ENCODE measurements around the gene ATP2B1. TPM values are rescaled to one million over a fixed set of nuclear protein-coding genes. Genes with fewer than 3 reads are reported as not detected.

The ATP2B1 gene
- total and polyA plus RNA-seq, 3 donors from 2014 or later, result 32.1 to 142 (median 98.7) TPM

DNA sequence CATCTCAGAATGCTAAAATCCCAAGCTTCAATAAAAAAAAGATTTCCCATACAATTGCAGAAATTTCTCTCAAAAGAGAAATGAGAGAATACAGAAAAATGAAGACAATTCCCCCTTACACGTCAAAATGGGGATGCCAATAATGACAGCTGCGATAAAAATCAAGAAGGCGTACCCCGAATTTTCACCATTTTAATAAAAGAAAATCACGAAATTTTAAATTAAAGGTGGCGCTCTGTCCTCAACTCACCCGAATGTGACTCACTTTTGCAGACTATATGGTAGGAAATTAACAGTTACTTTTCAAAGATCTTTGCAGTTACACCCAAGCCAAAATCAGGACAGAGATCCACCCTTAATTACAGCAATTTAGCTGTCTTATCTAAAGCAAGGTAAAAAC, 2.1 kb downstream of the ATP2B1 start:
- no peaks in the 10 kb centered on the region for H3K27me3 ChIP-seq
- TF ChIP-seq, protein P1, sequence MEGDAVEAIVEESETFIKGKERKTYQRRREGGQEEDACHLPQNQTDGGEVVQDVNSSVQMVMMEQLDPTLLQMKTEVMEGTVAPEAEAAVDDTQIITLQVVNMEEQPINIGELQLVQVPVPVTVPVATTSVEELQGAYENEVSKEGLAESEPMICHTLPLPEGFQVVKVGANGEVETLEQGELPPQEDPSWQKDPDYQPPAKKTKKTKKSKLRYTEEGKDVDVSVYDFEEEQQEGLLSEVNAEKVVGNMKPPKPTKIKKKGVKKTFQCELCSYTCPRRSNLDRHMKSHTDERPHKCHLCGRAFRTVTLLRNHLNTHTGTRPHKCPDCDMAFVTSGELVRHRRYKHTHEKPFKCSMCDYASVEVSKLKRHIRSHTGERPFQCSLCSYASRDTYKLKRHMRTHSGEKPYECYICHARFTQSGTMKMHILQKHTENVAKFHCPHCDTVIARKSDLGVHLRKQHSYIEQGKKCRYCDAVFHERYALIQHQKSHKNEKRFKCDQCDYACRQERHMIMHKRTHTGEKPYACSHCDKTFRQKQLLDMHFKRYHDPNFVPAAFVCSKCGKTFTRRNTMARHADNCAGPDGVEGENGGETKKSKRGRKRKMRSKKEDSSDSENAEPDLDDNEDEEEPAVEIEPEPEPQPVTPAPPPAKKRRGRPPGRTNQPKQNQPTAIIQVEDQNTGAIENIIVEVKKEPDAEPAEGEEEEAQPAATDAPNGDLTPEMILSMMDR (IDR thresholded peaks at IDR 0.05), result no peak
- TF ChIP-seq POLR2A (IDR thresholded peaks at IDR 0.05), result no peak
- peak overlapping the region in 1 of 2 donors; percentile 96 for H3K4me3 ChIP-seq
- H3K36me3 ChIP-seq (ENCODE audit: low read depth, missing control alignments), result no peaks in the 10 kb centered on the region
- 43 to 51% methylated on average over 7 of the region's 7 CpGs for WGBS, 2 donors
- DNase-seq, result no peak
- peak overlapping the region; percentile 98 to 99 for H3K27ac ChIP-seq
- intact Hi-C loops (cut with DNase I; ENCODE audit: low total_unique reads), result no loop called here
- no peaks in the 10 kb centered on the region for H3K9me3 ChIP-seq
- peaks cover 12% of the 10 kb centered on the region for H3K4me1 ChIP-seq

DNA sequence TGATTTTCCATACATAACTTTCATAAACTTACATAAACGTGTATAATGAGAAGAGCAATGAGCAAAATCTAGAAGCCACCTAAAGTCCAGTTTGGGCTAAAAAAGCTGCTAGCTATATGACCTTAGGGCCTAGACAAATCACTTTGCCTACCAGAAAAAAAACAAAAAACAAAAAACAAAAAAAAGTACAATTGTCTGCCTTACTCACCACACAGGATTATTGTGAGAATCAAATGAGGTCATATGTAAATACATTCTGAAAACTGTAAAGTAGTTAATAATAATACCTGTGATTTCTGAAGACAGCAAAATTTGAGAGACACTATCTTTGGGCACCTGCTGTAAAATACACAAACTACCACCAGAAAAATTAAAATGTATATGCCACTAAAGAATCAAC, 4.2 kb downstream of the ATP2B1 start:
- no peak for DNase-seq
- no peak for TF ChIP-seq POLR2A (IDR thresholded peaks at IDR 0.05)
- TF ChIP-seq, protein P1 (IDR thresholded peaks at IDR 0.05), result no peak
- Histone ChIP-seq H3K27me3 (no peaks in the 10 kb centered on the region), H3K27ac (no peak overlapping the region), H3K4me3 (no peak overlapping the region), H3K9me3 (no peaks in the 10 kb centered on the region), H3K4me1 (peaks cover 12% of the 10 kb centered on the region), H3K36me3 (ENCODE audit: low read depth, missing control alignments) (no peaks in the 10 kb centered on the region)
- 59 to 68% methylated on average over 1 of the region's 1 CpG for WGBS, 2 donors
- intact Hi-C loops (cut with DNase I; ENCODE audit: low total_unique reads), result no loop called here

DNA sequence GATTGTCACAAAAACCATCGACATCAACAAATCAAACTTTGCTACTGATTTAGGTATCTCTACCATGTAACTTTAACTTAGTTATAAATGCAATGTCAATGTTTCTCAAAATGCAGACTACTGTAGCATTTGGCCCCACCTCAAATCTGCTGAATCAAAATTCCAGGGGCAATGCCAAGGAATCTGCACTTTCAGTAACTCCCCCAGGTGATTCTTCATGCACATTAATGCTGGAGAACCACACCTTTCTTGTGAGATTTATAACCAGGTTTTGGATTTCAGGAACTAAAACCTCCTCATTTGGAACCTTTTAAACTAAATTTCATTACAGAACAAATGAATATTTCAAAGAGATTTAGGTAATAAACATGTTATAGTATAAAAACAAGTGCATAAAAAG, 4.9 kb downstream of the ATP2B1 start:
- Histone ChIP-seq H3K27me3 (no peaks in the 10 kb centered on the region), H3K9me3 (no peaks in the 10 kb centered on the region), H3K27ac (no peak overlapping the region), H3K4me1 (peaks cover 12% of the 10 kb centered on the region), H3K36me3 (ENCODE audit: low read depth, missing control alignments) (no peaks in the 10 kb centered on the region), H3K4me3 (no peak overlapping the region)
- TF ChIP-seq POLR2A (IDR thresholded peaks at IDR 0.05), result no peak
- TF ChIP-seq, protein P1 (IDR thresholded peaks at IDR 0.05), result no peak
- intact Hi-C loops (cut with DNase I; ENCODE audit: low total_unique reads), result no loop called here
- WGBS, 2 donors, result 48 to 57% methylated on average over 1 of the region's 1 CpG
- no peak for DNase-seq

DNA sequence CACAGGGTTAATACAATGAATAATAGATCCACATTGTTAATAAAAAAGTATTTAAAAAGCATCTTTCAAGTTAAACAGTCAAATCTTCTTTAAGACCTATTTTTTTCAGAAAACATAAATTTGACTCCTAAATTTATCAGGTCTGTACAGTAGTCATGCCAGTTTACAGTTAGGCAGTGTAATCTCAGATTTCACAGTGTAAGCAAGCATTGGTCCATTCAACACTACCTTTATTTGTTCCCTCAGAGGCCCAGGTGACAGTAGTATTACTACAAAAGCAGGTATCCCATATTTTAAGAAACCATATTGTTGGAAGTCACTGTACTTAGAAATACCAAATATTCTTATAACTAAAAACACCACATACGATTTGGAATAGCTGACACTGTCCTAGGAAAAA, 6.1 kb downstream of the ATP2B1 start:
- Histone ChIP-seq H3K36me3 (ENCODE audit: low read depth, missing control alignments) (no peaks in the 10 kb centered on the region), H3K27me3 (no peaks in the 10 kb centered on the region), H3K4me1 (peaks cover 11% of the 10 kb centered on the region), H3K27ac (no peak overlapping the region), H3K4me3 (no peak overlapping the region), H3K9me3 (no peaks in the 10 kb centered on the region)
- intact Hi-C loops (cut with DNase I; ENCODE audit: low total_unique reads), result no loop called here
- TF ChIP-seq, protein P1 (IDR thresholded peaks at IDR 0.05), result no peak
- no peak for TF ChIP-seq POLR2A (IDR thresholded peaks at IDR 0.05)
- no peak for DNase-seq
- 61 to 81% methylated on average over 1 of the region's 1 CpG for WGBS, 2 donors

DNA sequence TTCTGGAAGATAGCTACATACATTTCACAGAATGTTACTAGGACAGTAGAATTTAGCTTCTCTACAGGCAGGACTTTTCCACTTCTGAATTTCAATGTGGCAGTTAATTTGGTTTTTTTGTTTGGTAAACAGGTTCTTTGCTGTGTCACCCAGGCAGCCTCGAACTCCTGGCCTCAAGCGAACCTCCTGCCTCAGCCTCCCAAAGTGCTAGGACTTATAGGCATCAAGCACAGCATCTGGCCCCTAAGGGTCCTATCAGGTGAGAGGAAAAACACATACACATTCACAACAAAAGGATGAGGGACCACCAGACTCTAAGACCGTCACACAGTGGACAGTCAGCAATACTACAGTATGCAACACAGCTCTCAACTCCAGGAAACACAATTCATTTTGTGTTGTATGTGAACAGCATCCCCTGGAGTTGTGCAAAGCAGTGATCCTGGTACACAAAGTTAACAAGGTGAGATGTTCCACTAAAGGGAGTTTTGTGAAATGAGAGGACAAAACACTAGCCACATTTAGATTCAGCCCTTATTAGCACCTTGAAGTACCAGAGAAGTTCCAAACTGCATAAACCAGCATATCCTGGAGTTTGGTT, 6.9 kb downstream of the ATP2B1 start:
- intact Hi-C loops (cut with DNase I; ENCODE audit: low total_unique reads), result no loop called here
- 82 to 91% methylated on average over 3 of the region's 3 CpGs for WGBS, 2 donors

More for the DNA sequence above, 6.9 kb downstream of the ATP2B1 start:
- Histone ChIP-seq H3K9me3 (no peaks in the 10 kb centered on the region), H3K36me3 (ENCODE audit: low read depth, missing control alignments) (no peaks in the 10 kb centered on the region), H3K4me1 (peaks cover 5% of the 10 kb centered on the region), H3K4me3 (no peak overlapping the region), H3K27ac (no peak overlapping the region), H3K27me3 (no peaks in the 10 kb centered on the region)
- DNase-seq, result no peak
- no peak for TF ChIP-seq POLR2A (IDR thresholded peaks at IDR 0.05)
- TF ChIP-seq, protein P1 (IDR thresholded peaks at IDR 0.05), result no peak
